Glomerular visceral epithelial cell (primary cell): ENCODE results near the gene IFNL3.
"Not testable (repeated sequence)": the region's sequence is repeated elsewhere in the genome, so short reads cannot be mapped to it uniquely, and the experiment has no call there.

ENCODE experiments used
- DNase-seq: peaks from one replicate; pipeline ENCODE4 v3.0.0-alpha.2; 2016; ENCODE audit errors: extremely low spot score

Gene IFNL3

GRCh38 chr19:39218230-39219007, 26.4 kb downstream of the IFNL3 start:
- DNase-seq, result no peak

- DNase-seq, result no peak
Observed at GRCh38 chr19:39217094-39217493, 27.7 kb downstream of the IFNL3 start.

- DNase-seq, result not testable (repeated sequence)
Observed at GRCh38 chr19:39215323-39215722, 29.5 kb downstream of the IFNL3 start.

GRCh38 chr19:39212375-39212742, 32.4 kb downstream of the IFNL3 start:
- no peak for DNase-seq

- DNase-seq, result no peak
Observed at GRCh38 chr19:39211731-39212374, 33.0 kb downstream of the IFNL3 start.

GRCh38 chr19:39209196-39209595, 35.6 kb downstream of the IFNL3 start:
- no peak for DNase-seq

GRCh38 chr19:39208175-39208795, 36.5 kb downstream of the IFNL3 start:
- DNase-seq, result no peak

- no peak for DNase-seq
Observed at GRCh38 chr19:39207293-39207836, 37.4 kb downstream of the IFNL3 start.

- no peak for DNase-seq
Observed at GRCh38 chr19:39206122-39206521, 38.7 kb downstream of the IFNL3 start.

GRCh38 chr19:39205449-39205764, 39.4 kb downstream of the IFNL3 start:
- DNase-seq, result no peak

- DNase-seq, result no peak
Observed at GRCh38 chr19:39203372-39204341, 41.1 kb downstream of the IFNL3 start, which contains the start of gene SYCN. TSS of gene SYCN (minus strand) at chr19:39204263. CDS start at chr19:39204254, 9 bp downstream.

- no peak for DNase-seq
Observed at GRCh38 chr19:39202998-39203355, 41.8 kb downstream of the IFNL3 start.

GRCh38 chr19:39200803-39201115, 44.0 kb downstream of the IFNL3 start:
- DNase-seq, result no peak

- DNase-seq, result no peak
Observed at GRCh38 chr19:39200066-39200802, 44.6 kb downstream of the IFNL3 start.

- peak; percentile 78 for DNase-seq
Observed at GRCh38 chr19:39199025-39199424, 45.8 kb downstream of the IFNL3 start.

GRCh38 chr19:39197808-39198207, 47.0 kb downstream of the IFNL3 start:
- DNase-seq, result no peak

- no peak for DNase-seq
Observed at GRCh38 chr19:39196860-39197562, 47.8 kb downstream of the IFNL3 start, which contains the start of gene NCCRP1. TSS of gene NCCRP1 (plus strand) at chr19:39196964. CDS start at chr19:39196983, 19 bp downstream.

GRCh38 chr19:39196320-39196719, 48.5 kb downstream of the IFNL3 start:
- no peak for DNase-seq

GRCh38 chr19:39195755-39196154, 49.1 kb downstream of the IFNL3 start:
- no peak for DNase-seq

GRCh38 chr19:39194832-39195542, 49.8 kb downstream of the IFNL3 start:
- peak; percentile 25 for DNase-seq
